H9 (cell line): ENCODE data around the gene IL5RA. TPM values are rescaled to one million over a fixed set of nuclear protein-coding genes. Genes with fewer than 3 reads are reported as not detected.
A peak's percentile ranks its signal among the peaks of the same experiment; 100 is the strongest.

Experiments used
- DNase-seq: peaks from one replicate; pipeline ENCODE4 v3.0.0-alpha.2; 2017
- H2AFZ ChIP-seq: one replicate; pipeline ENCODE4 v1.6.1; 2013; ENCODE audit warnings: mild to moderate bottlenecking, low read length, control low read depth, moderate library complexity
- H2AK5ac ChIP-seq: 2 replicates; pipeline ENCODE4 v1.6.1; 2013; ENCODE audit warnings: low read length, control low read depth, mixed read lengths; ENCODE audit not compliant: insufficient read length
- H2BK120ac ChIP-seq: one replicate; pipeline ENCODE4 v1.6.1; 2013; ENCODE audit warnings: low read depth, mild to moderate bottlenecking, low read length, control low read depth, inconsistent platforms; ENCODE audit not compliant: poor library complexity, severe bottlenecking
- H2BK12ac ChIP-seq: 2 replicates; pipeline ENCODE4 v1.6.1; 2013; ENCODE audit warnings: low read length, control low read depth, mixed read lengths, low read depth; ENCODE audit not compliant: insufficient read length
- H2BK15ac ChIP-seq: 2 replicates; pipeline ENCODE4 v1.6.1; 2013; ENCODE audit warnings: low read depth, low read length, control low read depth
- H2BK20ac ChIP-seq: one replicate; pipeline ENCODE4 v1.6.1; 2013; ENCODE audit warnings: low read depth, mild to moderate bottlenecking, low read length, control low read depth, inconsistent platforms; ENCODE audit not compliant: poor library complexity, severe bottlenecking
- H2BK5ac ChIP-seq: 2 replicates; pipeline ENCODE4 v1.6.1; 2013; ENCODE audit warnings: low read length, control low read depth, mixed read lengths; ENCODE audit not compliant: insufficient read length
- H3K14ac ChIP-seq: 2 replicates; pipeline ENCODE4 v1.6.1; 2013; ENCODE audit warnings: low read length, control low read depth; ENCODE audit not compliant: insufficient read depth
- H3K18ac ChIP-seq: 2 replicates; pipeline ENCODE4 v1.6.1; 2013; ENCODE audit warnings: low read depth, mild to moderate bottlenecking, mixed read lengths, low read length, control low read depth; ENCODE audit not compliant: insufficient read length
- H3K23ac ChIP-seq: 2 replicates; pipeline ENCODE4 v1.6.1; 2013; ENCODE audit warnings: low read length, control low read depth, mixed read lengths, low read depth; ENCODE audit not compliant: insufficient read length
- H3K23me2 ChIP-seq: 2 replicates; pipeline ENCODE4 v1.6.1; 2013; ENCODE audit warnings: low read depth, mild to moderate bottlenecking, mixed read lengths, low read length, control low read depth; ENCODE audit not compliant: insufficient read length, poor library complexity, severe bottlenecking
- H3K27ac ChIP-seq: 2 replicates; pipeline ENCODE4 v1.5.1; 2013; ENCODE audit warnings: low read length, control low read depth, mixed read lengths, low read depth; ENCODE audit not compliant: insufficient read length
- H3K27me3 ChIP-seq: 2 replicates; pipeline ENCODE4 v1.6.1; 2013; ENCODE audit warnings: low read length, control low read depth, inconsistent platforms; ENCODE audit not compliant: insufficient read depth
- H3K4ac ChIP-seq: 2 replicates; pipeline ENCODE4 v1.6.1; 2013; ENCODE audit warnings: low read depth, mild to moderate bottlenecking, control low read depth, inconsistent platforms, low read length, moderate library complexity
- H3K4me1 ChIP-seq: 2 replicates; pipeline ENCODE4 v1.6.1; 2013; ENCODE audit warnings: low read length, control low read depth, inconsistent platforms; ENCODE audit not compliant: insufficient read depth
- H3K4me2 ChIP-seq: 2 replicates; pipeline ENCODE4 v1.6.1; 2013; ENCODE audit warnings: low read length, control low read depth, mixed read lengths; ENCODE audit not compliant: insufficient read length, insufficient read depth
- H3K56ac ChIP-seq: 2 replicates; pipeline ENCODE4 v1.6.1; 2013; ENCODE audit warnings: low read depth, mild to moderate bottlenecking, mixed read lengths, low read length, control low read depth; ENCODE audit not compliant: insufficient read length
- H3K79me1 ChIP-seq: 2 replicates; pipeline ENCODE4 v1.6.1; 2013; ENCODE audit warnings: low read depth, mild to moderate bottlenecking, moderate library complexity, low read length, control low read depth, inconsistent platforms; ENCODE audit not compliant: insufficient read depth, poor library complexity, severe bottlenecking
- H3K79me2 ChIP-seq: 2 replicates; pipeline ENCODE4 v1.6.1; 2013; ENCODE audit warnings: low read length, control low read depth, inconsistent platforms; ENCODE audit not compliant: insufficient read depth
- H3K9ac ChIP-seq: 2 replicates; pipeline ENCODE4 v1.6.1; 2013; ENCODE audit warnings: low read length, control low read depth, mixed read lengths; ENCODE audit not compliant: insufficient read length; ENCODE audit errors: extremely low read depth
- H3K9me3 ChIP-seq: one replicate; pipeline ENCODE4 v1.6.1; 2013; ENCODE audit warnings: low read depth, low read length, inconsistent platforms; ENCODE audit not compliant: control insufficient read depth
- H3T11ph ChIP-seq: one replicate; pipeline ENCODE4 v1.6.1; 2013; ENCODE audit warnings: mild to moderate bottlenecking, low read length, control low read depth, inconsistent platforms
- H4K20me1 ChIP-seq: one replicate; pipeline ENCODE4 v1.6.1; 2013; ENCODE audit not compliant: control insufficient read depth, insufficient read length, insufficient read depth
- H4K5ac ChIP-seq: 2 replicates; pipeline ENCODE4 v1.6.1; 2013; ENCODE audit warnings: low read depth, mild to moderate bottlenecking, mixed read lengths, low read length, control low read depth; ENCODE audit not compliant: insufficient read length
- H4K8ac ChIP-seq: replicated peaks from 2 replicates; pipeline ENCODE4 v1.6.1; 2013; ENCODE audit warnings: low read length, control low read depth, mixed read lengths, low read depth; ENCODE audit not compliant: insufficient read length
- H4K91ac ChIP-seq: 2 replicates; pipeline ENCODE4 v1.6.1; 2013; ENCODE audit warnings: low read depth, mild to moderate bottlenecking, moderate library complexity, mixed read lengths, low read length, control low read depth; ENCODE audit not compliant: insufficient read length
- H3K27ac Mint-ChIP-seq, 3 experiments: 2 replicates in 2 of 3; 3 replicates in 1 of 3; pipeline ENCODE4 v1.8.0; 2020 to 2021; ENCODE audit warnings: mixed read lengths in 3 of 3, mild to moderate bottlenecking in 1 of 3, moderate library complexity in 1 of 3
- H3K27me3 Mint-ChIP-seq: 2 replicates; pipeline ENCODE4 v1.8.0; 2021; ENCODE audit warnings: low read depth, mild to moderate bottlenecking, moderate library complexity, mixed read lengths
- H3K36me3 Mint-ChIP-seq, 3 experiments: 2 replicates in 2 of 3; 3 replicates in 1 of 3; pipeline ENCODE4 v1.8.0; 2020 to 2021; ENCODE audit warnings: low read depth in 3 of 3, mixed read lengths in 3 of 3; ENCODE audit not compliant: insufficient read depth in 1 of 3
- H3K4me1 Mint-ChIP-seq, 2 experiments: 2 replicates each; pipeline ENCODE4 v1.8.0; 2020; ENCODE audit warnings: mixed read lengths in 2 of 2
- H3K4me3 Mint-ChIP-seq, 2 experiments: 2 replicates in 1 of 2; 3 replicates in 1 of 2; pipeline ENCODE4 v1.8.0; 2020 to 2021; ENCODE audit warnings: mild to moderate bottlenecking in 2 of 2, mixed read lengths in 2 of 2, moderate library complexity in 1 of 2
- H3K9me3 Mint-ChIP-seq, 2 experiments: 2 replicates in 1 of 2; 3 replicates in 1 of 2; pipeline ENCODE4 v1.8.0; 2020; ENCODE audit warnings: mild to moderate bottlenecking in 2 of 2, mixed read lengths in 2 of 2, moderate library complexity in 1 of 2
- CTCF ChIP-seq: fragments of 200-600 bp; sonication (generic); conservative IDR thresholded peaks from 3 replicates; pipeline ENCODE4 v1.8.0; 2021; ENCODE audit warnings: antibody characterized with exemption, mild to moderate bottlenecking
- WGBS: extraction: QIAGEN DNeasy Blood & Tissue Kit; methylation state at CpG from one replicate; pipeline ENCODE4 v1.1.7; 2013; ENCODE audit warnings: missing lambda C conversion rate, low lambda C conversion rate, mixed read lengths; ENCODE audit not compliant: insufficient read length; ENCODE audit errors: extremely low coverage; 5-methylcytosine and 5-hydroxymethylcytosine counted together
- total RNA-seq: library from RNA; stranded (reverse); gene quantifications from 2 replicates; pipeline ENCODE4 v1.2.1, GENCODE V29; 2021

The IL5RA gene
- total RNA-seq, 1 experiment from 2014 or later, result not detected

GRCh38 chr3:3081381-3082233 is 28.6 kb downstream of the IL5RA start:
- no peaks in the 10 kb centered on the region for H3K27me3 ChIP-seq
- no peak overlapping the region for H3K4ac ChIP-seq
- no peak for TF ChIP-seq CTCF
- no peak overlapping the region for H2BK5ac ChIP-seq
- H2BK120ac ChIP-seq, result no peak overlapping the region
- no peak overlapping the region for H3K18ac ChIP-seq
- no peak overlapping the region for H2AFZ ChIP-seq
- no peaks in the 10 kb centered on the region for H4K20me1 ChIP-seq
- H2BK12ac ChIP-seq, result no peak overlapping the region
- H3K9ac ChIP-seq, result no peak overlapping the region
- H4K91ac ChIP-seq, result no peak overlapping the region
- H3K56ac ChIP-seq, result no peak overlapping the region
- H2BK20ac ChIP-seq, result no peak overlapping the region
- H3K27me3 Mint-ChIP-seq, result no peaks in the 10 kb centered on the region; the same call in none of the 2 replicates
- H3K23ac ChIP-seq, result no peak overlapping the region
- peaks cover 5% of the 10 kb centered on the region; the same call in 1 of the 2 replicates for H3K4me1 ChIP-seq
- no CpG with 5 or more reads among the region's 9 CpGs for WGBS
- no peaks in the 10 kb centered on the region for H3K23me2 ChIP-seq
- no peak overlapping the region for H3K14ac ChIP-seq
- no peaks in the 10 kb centered on the region for H3K9me3 Mint-ChIP-seq
- H3T11ph ChIP-seq, result no peak overlapping the region
- no peaks in the 10 kb centered on the region for H3K9me3 ChIP-seq
- H2BK15ac ChIP-seq, result no peak overlapping the region
- no peak overlapping the region for H3K4me2 ChIP-seq
- H3K79me2 ChIP-seq, result no peaks in the 10 kb centered on the region
- no peak overlapping the region for H3K27ac ChIP-seq
- no peak for DNase-seq
- H4K5ac ChIP-seq, result no peak overlapping the region
- H4K8ac ChIP-seq, result no peak overlapping the region
- peaks cover 28 to 43% of the 10 kb centered on the region in 2 experiments for H3K4me1 Mint-ChIP-seq
- no peaks in the 10 kb centered on the region for H3K36me3 Mint-ChIP-seq
- H2AK5ac ChIP-seq, result no peak overlapping the region
- H3K27ac Mint-ChIP-seq, result peak overlapping the region in 1 of 3 experiments; percentile 49; a peak in 2 of 7 replicates
- H3K4me3 Mint-ChIP-seq, result no peak overlapping the region
- H3K79me1 ChIP-seq, result no peaks in the 10 kb centered on the region
